Liver (tissue), 2 donors: ENCODE results near the gene COL5A1.

ENCODE experiments used
- EGR1 ChIP-seq, 2 donors: IDR thresholded peaks; 2 replicates each; pipeline ENCODE4 v1.6.1; 2016 to 2018; ENCODE audit warnings: antibody characterized with exemption in 2 of 2, low read depth in 2 of 2
- RAD21 ChIP-seq, 2 donors: IDR thresholded peaks; 2 replicates each; pipeline ENCODE4 v1.6.1; 2016; ENCODE audit warnings: antibody characterized with exemption in 2 of 2, mild to moderate bottlenecking in 2 of 2
- donor health status: healthy.

DNA sequence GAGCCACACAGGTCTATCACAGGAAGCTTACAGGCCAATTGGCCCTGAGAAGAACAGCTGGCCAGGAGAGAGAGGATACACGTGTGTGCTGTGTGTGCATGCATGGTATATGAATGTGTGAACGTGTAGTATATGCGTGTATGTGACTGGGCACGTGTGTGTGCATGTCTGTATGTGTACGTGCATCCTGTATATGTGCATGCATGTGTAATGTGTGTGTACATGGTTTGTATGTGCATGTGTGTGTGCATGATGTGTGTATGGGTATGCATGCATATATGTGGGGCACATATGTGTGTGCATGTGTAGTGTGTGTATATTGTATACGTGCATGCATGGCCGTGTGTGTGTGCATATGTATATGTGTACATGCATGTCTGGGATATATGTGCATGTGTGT is 182.0 kb downstream of the COL5A1 start:
- TF ChIP-seq EGR1 (IDR thresholded peaks at IDR 0.05; ENCODE audit: low read depth in 2 of 2) (no peak), RAD21 (IDR thresholded peaks at IDR 0.05) (no peak)
